ENCODE measurements around the gene TCERG1L. TPM values are rescaled to one million over a fixed set of nuclear protein-coding genes. Genes with fewer than 3 reads are reported as not detected.

The TCERG1L gene
- total RNA-seq, 1 experiment from 2014 or later, result not detected

DNA sequence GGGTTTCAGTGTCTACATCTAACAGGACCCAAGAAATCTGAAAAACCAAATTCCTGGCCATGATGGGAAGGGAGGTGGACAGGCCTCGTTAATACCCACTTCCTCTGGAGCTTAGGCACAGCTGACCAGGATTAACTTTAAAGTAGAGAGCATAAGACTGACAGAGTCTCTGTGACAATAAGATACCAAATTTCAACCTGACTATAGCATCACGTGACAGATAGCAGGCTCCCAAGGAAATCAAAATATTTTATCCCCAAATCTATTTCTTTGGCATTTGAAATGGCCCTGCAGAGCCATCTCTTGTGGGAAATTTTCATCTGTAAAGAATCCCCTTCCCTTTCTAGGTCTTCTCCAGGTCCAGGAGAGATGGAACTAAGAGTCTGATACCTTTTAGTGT, 258.3 kb downstream of the TCERG1L start:
- Mint-ChIP-seq H3K4me3 (ENCODE audit: low read depth, unreplicated experiment) (no peak overlapping the region), H3K4me1 (ENCODE audit: low read depth, unreplicated experiment) (no peaks in the 10 kb centered on the region), H3K27me3 (ENCODE audit: unreplicated experiment) (no peaks in the 10 kb centered on the region), H3K9me3 (ENCODE audit: low read depth, unreplicated experiment) (peaks cover 7% of the 10 kb centered on the region), H3K27ac (ENCODE audit: unreplicated experiment) (no peak overlapping the region), H3K36me3 (ENCODE audit: insufficient read depth, unreplicated experiment) (no peaks in the 10 kb centered on the region)
- DNase-seq, result no peak
- no TSS peak for BruUV-seq (replicated peaks)
- CTCF ChIA-PET, result no interaction called here
- TF ChIP-seq, protein P1, sequence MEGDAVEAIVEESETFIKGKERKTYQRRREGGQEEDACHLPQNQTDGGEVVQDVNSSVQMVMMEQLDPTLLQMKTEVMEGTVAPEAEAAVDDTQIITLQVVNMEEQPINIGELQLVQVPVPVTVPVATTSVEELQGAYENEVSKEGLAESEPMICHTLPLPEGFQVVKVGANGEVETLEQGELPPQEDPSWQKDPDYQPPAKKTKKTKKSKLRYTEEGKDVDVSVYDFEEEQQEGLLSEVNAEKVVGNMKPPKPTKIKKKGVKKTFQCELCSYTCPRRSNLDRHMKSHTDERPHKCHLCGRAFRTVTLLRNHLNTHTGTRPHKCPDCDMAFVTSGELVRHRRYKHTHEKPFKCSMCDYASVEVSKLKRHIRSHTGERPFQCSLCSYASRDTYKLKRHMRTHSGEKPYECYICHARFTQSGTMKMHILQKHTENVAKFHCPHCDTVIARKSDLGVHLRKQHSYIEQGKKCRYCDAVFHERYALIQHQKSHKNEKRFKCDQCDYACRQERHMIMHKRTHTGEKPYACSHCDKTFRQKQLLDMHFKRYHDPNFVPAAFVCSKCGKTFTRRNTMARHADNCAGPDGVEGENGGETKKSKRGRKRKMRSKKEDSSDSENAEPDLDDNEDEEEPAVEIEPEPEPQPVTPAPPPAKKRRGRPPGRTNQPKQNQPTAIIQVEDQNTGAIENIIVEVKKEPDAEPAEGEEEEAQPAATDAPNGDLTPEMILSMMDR (IDR thresholded peaks at IDR 0.05; ENCODE audit: unreplicated experiment), result no peak
- intact Hi-C loops (cut with micrococcal nuclease; ENCODE audit: unreplicated experiment), result no loop called here

DNA sequence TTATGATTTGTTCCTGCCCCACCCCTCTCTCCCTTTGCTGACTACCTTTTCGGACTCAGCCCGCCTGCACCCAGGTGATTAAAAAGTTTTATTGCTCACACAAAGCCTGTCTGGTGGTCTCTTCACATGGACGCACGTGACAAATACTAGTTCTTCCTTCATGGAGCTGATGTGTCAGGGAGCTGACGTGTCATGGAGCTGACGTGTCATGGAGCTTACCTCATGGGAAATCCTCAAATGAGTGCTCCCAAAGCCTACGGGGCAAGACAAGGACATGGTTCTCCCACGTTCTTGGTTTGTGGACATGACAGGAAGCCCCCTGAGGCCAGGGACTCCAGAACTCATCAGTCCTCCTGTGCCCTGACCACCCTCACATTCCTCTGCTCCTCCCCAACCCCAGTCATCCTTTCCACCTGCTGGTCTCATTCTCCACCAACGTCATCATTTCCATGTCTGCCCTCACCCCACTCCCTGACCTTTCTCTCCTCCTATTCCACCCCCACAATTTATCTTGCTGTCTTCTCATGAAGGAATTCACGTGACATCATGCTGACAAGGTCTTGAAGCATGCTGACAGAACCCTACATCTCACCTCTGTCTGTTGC, 261.3 kb downstream of the TCERG1L start:
- Mint-ChIP-seq H3K4me3 (ENCODE audit: low read depth, unreplicated experiment) (no peak overlapping the region), H3K9me3 (ENCODE audit: low read depth, unreplicated experiment) (peaks cover 5% of the 10 kb centered on the region), H3K27me3 (ENCODE audit: unreplicated experiment) (no peaks in the 10 kb centered on the region), H3K36me3 (ENCODE audit: insufficient read depth, unreplicated experiment) (peaks cover 3% of the 10 kb centered on the region), H3K4me1 (ENCODE audit: low read depth, unreplicated experiment) (no peaks in the 10 kb centered on the region), H3K27ac (ENCODE audit: unreplicated experiment) (no peak overlapping the region)
- DNase-seq, result no peak
- BruUV-seq (replicated peaks), result no TSS peak
- TF ChIP-seq, protein P1 (IDR thresholded peaks at IDR 0.05; ENCODE audit: unreplicated experiment), result no peak
- intact Hi-C loops (cut with micrococcal nuclease; ENCODE audit: unreplicated experiment), result no loop called here
- CTCF ChIA-PET, result no interaction called here

DNA sequence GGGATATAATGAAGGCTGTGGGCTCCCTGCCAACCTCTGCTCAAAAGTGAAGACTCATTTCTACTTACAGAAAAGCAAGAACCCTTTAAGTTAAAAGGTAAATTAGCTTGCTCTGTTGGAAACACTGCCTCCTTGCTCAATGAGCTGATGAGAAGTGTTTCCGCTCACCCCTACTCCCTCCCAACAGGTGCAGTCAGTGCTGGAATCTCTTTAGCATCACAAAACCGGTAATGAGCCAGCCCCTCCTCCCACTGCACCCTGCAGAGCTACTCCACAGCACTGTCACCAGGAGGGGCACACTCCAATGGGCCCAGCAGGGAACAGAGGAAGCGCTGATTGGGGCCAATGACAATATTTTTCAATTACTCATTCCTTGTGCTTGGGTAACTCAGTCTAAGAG, 262.5 kb downstream of the TCERG1L start:
- intact Hi-C loops (cut with micrococcal nuclease; ENCODE audit: unreplicated experiment), result no loop called here
- TF ChIP-seq, protein P1 (IDR thresholded peaks at IDR 0.05; ENCODE audit: unreplicated experiment), result no peak
- Mint-ChIP-seq H3K4me3 (ENCODE audit: low read depth, unreplicated experiment) (no peak overlapping the region), H3K27ac (ENCODE audit: unreplicated experiment) (no peak overlapping the region), H3K9me3 (ENCODE audit: low read depth, unreplicated experiment) (peaks cover 7% of the 10 kb centered on the region), H3K27me3 (ENCODE audit: unreplicated experiment) (no peaks in the 10 kb centered on the region), H3K4me1 (ENCODE audit: low read depth, unreplicated experiment) (no peaks in the 10 kb centered on the region), H3K36me3 (ENCODE audit: insufficient read depth, unreplicated experiment) (peaks cover 3% of the 10 kb centered on the region)
- DNase-seq, result no peak
- no TSS peak for BruUV-seq (replicated peaks)
- CTCF ChIA-PET, result no interaction called here

DNA sequence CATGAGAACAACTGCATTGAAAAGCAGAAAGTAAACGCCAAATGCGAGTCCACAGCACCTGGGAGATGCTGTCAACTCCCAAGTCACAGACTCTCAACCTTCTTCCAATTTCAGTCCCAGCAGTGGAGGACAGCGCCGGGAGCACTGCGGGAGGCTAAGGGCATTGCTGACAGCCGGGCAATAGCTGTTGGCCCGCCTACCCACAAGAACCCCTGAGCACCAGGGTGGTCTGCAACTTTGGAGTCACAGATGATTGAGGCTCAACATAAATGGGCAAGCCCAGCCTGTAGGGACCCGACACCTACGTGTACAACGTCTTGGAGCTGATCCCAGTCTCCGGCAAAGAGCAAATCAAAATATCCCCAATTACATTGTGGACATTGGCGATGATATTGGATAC, 262.9 kb downstream of the TCERG1L start:
- TF ChIP-seq, protein P1 (IDR thresholded peaks at IDR 0.05; ENCODE audit: unreplicated experiment), result no peak
- intact Hi-C loops (cut with micrococcal nuclease; ENCODE audit: unreplicated experiment), result no loop called here
- Mint-ChIP-seq H3K4me1 (ENCODE audit: low read depth, unreplicated experiment) (no peaks in the 10 kb centered on the region), H3K27ac (ENCODE audit: unreplicated experiment) (no peak overlapping the region), H3K36me3 (ENCODE audit: insufficient read depth, unreplicated experiment) (peaks cover 3% of the 10 kb centered on the region), H3K9me3 (ENCODE audit: low read depth, unreplicated experiment) (peaks cover 7% of the 10 kb centered on the region), H3K4me3 (ENCODE audit: low read depth, unreplicated experiment) (no peak overlapping the region), H3K27me3 (ENCODE audit: unreplicated experiment) (no peaks in the 10 kb centered on the region)
- no TSS peak for BruUV-seq (replicated peaks)
- DNase-seq, result no peak
- CTCF ChIA-PET, result no interaction called here

All from Calu3 (cell line).